AG09309 (cell line): ENCODE results near the gene JARID2.

Experiments used
- DNase-seq: peaks from one replicate; pipeline ENCODE4 v3.0.0-alpha.2; 2010; ENCODE audit warnings: low read depth
- H3K4me3 ChIP-seq: 2 replicates; pipeline ENCODE4 v1.5.1; 2011; ENCODE audit warnings: mild to moderate bottlenecking, low read depth, low read length, moderate library complexity; ENCODE audit not compliant: control insufficient read depth
- TF ChIP-seq, protein P1 (sequence below): IDR thresholded peaks from 2 replicates; pipeline ENCODE4 v1.5.1; 2011; ENCODE audit warnings: mild to moderate bottlenecking, low read depth, low read length, inconsistent platforms; ENCODE audit not compliant: insufficient read depth, control insufficient read depth; ENCODE audit errors: missing control alignments

JARID2 gene

DNA sequence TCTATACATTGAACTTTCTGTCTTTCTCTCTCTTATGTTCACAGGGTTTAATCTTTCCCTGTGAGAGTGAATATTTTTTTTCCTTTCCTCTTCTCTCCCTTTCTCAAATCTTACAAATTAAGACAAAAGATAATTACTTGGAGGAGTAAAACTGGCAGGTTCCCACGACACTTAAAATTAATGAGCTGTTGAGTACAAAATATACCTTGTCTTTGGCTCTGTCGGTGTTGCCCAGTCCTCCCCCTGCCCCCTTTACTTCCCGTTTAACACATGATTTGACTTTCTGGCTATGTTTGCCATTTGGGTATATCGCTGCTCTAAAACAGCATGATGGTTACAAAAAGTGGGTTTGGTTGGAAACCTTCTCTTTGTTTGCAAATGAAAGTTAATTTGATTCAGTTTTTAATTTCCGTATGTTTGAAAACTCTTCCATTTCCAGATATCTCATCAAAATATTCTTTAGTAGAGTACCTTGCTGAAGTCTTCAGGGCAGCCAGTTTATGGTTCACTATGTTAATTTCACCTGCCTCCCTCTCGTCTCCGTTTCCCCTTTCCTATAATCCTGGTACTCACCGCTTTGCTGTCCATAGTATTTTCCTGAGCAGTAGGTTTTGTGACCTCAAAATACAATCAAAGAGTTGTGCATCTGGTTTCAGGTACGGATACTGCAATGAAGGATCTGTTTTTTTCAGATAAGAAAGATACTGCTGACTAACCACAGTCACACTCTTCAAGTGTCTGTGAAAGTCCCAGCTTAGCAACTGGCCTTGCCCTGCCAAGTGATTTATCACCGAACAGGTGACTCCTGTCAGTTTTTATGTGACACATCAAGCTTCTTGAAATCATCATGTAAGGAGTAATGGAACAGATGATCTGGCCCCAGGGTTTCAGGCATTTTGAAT lies 235.8 kb downstream of the JARID2 start:
- DNase-seq = no peak
- TF ChIP-seq, protein P1, sequence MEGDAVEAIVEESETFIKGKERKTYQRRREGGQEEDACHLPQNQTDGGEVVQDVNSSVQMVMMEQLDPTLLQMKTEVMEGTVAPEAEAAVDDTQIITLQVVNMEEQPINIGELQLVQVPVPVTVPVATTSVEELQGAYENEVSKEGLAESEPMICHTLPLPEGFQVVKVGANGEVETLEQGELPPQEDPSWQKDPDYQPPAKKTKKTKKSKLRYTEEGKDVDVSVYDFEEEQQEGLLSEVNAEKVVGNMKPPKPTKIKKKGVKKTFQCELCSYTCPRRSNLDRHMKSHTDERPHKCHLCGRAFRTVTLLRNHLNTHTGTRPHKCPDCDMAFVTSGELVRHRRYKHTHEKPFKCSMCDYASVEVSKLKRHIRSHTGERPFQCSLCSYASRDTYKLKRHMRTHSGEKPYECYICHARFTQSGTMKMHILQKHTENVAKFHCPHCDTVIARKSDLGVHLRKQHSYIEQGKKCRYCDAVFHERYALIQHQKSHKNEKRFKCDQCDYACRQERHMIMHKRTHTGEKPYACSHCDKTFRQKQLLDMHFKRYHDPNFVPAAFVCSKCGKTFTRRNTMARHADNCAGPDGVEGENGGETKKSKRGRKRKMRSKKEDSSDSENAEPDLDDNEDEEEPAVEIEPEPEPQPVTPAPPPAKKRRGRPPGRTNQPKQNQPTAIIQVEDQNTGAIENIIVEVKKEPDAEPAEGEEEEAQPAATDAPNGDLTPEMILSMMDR = no peak
- no peak overlapping the region for H3K4me3 ChIP-seq

DNA sequence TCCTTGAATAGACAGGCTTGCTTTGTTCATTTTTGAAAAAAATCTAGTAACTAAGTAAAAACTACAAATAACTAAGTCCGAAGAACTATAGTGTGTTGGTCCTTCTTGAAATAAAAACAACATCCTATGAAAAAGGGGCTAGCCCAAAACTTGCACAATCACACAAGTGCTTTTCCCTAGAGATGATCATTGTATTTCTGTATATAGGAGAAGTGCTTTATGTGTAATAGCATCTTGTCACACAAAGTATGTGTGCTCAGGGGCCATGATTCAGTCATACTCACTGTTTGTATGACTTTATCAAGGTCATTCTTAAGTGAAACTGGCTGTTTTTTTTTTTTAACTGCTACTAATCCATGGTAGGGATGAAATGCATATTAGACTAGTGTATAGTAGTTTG lies 237.2 kb downstream of the JARID2 start:
- DNase-seq = no peak
- no peak overlapping the region for H3K4me3 ChIP-seq
- TF ChIP-seq, protein P1 = no peak

DNA sequence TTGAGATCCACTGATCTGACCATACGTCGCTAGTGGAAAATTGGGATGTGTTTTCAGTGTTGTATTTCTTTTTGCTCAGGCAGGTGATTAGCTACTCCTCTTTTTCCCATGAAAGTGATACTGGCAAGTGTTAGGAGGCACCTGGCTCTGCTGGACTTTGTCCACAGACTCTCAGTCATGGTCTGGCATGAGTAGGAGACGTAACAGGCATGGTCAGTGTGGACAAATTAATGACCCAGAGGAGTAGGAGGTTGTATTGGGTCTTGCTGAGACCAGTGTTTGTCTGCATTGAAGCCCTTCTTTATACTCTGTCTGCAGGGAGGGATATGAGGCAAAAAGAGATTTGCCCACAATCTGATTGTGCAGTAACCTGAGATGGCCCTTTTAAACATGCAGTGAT lies 238.3 kb downstream of the JARID2 start:
- DNase-seq = no peak
- H3K4me3 ChIP-seq = no peak overlapping the region
- TF ChIP-seq, protein P1 = no peak

DNA sequence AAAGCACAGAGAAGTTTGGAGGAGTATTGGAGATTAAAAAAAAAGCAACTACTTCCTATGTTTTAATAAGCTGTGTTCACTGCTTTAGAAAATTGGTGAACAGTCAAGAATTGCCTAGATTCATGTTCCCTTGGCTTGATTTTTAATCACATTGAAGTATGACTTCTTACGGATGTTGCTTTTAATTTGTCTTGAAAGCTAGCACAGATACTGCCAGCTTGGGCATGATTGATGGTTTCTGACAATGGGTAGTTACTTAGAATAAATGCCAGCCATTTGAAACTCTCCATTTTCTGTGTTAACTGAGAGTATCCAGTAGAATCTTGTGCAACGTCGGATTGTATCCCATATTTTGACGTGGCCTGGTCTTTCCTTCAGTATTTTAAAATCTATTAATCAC lies 239.0 kb downstream of the JARID2 start:
- TF ChIP-seq, protein P1 = no peak
- no peak for DNase-seq
- no peak overlapping the region for H3K4me3 ChIP-seq

DNA sequence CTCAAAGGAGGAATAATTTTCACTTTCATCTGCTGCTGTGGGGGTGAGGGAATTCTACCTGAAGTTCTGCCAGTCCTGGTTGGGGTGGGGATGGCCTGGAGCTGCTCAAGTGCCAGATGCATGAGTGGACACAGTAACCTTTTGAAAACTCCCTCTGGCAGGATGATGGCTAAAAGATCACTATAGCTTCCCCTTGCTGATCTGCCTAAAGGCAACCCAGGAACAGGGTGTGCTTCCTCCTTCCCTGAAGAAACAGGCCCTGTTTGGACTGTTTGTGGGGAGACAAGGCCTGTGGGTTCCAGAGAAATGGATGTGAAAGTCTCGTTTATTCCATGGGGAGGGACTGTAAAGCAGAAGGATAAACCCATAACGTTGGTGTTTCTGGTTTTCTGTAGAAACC lies 240.1 kb downstream of the JARID2 start:
- DNase-seq = no peak
- no peak overlapping the region for H3K4me3 ChIP-seq
- TF ChIP-seq, protein P1 = no peak

DNA sequence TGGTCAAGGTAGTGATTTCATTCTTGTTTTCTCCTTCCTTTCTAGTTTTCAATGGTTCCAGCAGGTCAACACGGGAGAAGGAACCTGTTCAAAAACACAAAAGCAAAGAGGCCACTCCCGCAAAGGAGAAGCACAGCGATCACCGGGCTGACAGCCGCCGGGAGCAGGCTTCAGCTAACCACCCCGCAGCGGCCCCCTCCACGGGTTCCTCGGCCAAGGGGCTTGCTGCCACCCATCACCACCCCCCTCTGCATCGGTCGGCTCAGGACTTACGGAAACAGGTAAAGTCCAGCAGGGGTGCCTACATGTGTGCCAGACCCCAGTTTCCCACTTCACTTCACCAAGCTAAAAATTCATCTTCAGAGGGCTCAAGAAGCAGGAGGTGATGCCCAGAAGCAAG lies 241.4 kb downstream of the JARID2 start:
- TF ChIP-seq, protein P1 = no peak
- no peak for DNase-seq
- no peak overlapping the region for H3K4me3 ChIP-seq
